GM18507 (cell line): Measurements from ENCODE around the gene MECR.

Source experiments
- DNase-seq: peaks from one replicate; pipeline ENCODE4 v3.0.0; 2011; ENCODE audit warnings: low read depth; ENCODE audit not compliant: insufficient read length; ENCODE audit errors: extremely low spot score
- FAIRE-seq: peaks from 2 replicates; lab custom pipeline; 2011; peaks lifted over from hg19 to GRCh38; lab: Jason Lieb, UNC

The MECR gene

DNA sequence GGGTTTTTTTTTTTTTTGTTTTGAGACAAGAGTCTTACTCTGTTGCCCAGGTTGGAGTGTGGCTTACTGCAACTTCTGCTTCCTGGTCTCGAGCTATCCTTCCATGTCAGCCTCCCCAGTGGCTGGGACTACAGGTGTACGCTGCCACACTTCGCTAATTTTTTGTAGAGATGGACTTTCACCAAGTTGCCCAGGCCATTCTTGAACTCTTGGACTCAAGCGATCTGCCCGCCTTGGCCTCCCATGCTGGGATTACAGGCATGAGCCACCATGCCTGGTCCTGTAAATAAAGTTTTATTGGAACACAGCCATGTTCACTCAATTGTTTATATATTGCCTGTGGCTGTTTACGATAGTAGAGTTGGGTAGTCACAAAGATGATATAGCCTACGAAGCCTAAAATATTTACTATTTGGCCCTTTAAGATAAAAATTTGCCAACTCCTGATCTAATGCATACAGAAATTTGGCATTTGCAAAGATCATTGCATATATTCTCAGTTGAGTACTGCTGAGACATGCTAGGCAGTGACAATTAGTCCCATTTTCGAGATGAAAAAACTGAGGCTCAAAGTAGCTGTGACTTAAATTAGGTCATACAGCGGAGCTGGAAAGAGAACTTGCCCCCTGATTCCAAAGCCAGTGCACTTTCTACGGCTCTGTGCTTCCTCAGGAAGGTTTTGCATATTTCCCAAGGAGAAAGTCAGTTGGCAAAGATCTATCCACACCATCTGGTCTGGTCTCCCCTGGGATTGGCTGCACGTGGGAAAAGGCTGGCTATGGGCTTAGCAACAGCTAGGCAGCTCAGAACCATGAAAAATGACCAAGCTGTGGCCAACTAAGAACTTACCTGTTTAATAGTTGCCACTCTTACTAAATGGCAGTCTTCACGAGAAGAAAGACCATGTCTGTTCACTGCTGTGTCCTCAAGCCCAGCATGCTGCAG is 19.4 kb downstream of the MECR start:
- peak; percentile 62 for FAIRE-seq

GRCh38 chr1:29210278-29211085 is 20.3 kb downstream of the MECR start:
- FAIRE-seq (peak; percentile 86), DNase-seq (no peak)

More for the DNA sequence above, 19.4 kb downstream of the MECR start:
- no peak for DNase-seq

GRCh38 chr1:29209173-29209572 is 21.6 kb downstream of the MECR start:
- no peak for FAIRE-seq
- no peak for DNase-seq

GRCh38 chr1:29208442-29208841 is 22.3 kb downstream of the MECR start:
- no peak for DNase-seq
- no peak for FAIRE-seq

DNA sequence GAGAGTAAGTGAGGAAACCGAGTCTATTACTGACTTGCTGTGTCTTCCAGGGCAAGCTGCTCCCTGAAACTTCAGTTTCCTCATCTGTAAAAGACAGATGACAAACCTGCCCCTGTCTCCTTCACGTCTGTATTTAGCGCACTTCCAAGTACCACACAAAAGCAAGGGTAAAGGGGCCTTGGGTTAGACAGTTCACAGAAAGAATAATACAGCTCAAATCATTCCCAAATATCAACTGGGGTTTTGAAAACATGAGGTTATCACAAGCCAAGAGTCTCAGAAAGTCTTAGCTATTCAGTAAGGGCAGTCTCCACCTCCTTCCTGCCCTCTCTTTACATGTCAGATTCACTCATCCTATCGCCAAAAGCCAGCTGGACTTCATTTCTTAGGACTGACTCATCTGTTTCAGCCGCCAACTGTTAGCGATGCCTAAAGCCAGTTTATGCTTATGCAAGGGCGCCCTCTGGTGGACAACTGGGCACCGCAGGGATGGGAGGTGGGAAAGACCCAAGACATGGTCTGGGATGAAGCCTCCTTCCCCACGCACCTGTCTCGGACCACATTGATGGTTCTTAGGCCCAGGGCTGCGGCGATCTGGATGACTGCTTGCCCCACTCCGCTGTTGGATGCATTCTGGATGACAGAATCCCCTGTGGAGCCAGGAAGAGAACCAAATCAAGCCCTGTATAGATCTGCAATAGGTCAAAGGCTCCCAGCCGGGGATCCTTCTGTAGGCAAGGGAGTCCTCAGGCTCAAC is 28.0 kb downstream of the MECR start:
- peak; percentile 64 for DNase-seq
- peak; percentile 96 for FAIRE-seq

DNA sequence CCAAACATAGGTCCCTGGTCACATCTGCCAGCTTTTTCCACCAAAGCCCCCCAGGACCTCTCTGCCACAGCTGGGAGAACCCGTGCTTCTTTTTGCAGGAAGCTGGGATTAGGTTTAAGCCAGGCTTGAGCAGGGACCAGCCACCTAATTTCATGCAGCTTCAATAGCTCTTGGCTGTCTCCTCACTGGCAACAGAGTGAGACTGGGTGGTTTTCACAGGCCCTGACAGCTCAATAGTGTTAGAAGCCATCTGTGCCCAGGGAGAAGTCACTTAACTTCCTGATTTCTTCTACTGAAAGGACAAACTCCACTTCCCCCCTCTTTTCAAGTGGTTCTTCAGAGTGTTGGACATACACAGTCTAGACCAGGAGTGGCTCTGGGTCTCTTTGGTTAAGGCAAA is 28.7 kb downstream of the MECR start:
- no peak for DNase-seq
- no peak for FAIRE-seq

GRCh38 chr1:29201595-29202051 is 29.1 kb downstream of the MECR start:
- no peak for FAIRE-seq
- no peak for DNase-seq

DNA sequence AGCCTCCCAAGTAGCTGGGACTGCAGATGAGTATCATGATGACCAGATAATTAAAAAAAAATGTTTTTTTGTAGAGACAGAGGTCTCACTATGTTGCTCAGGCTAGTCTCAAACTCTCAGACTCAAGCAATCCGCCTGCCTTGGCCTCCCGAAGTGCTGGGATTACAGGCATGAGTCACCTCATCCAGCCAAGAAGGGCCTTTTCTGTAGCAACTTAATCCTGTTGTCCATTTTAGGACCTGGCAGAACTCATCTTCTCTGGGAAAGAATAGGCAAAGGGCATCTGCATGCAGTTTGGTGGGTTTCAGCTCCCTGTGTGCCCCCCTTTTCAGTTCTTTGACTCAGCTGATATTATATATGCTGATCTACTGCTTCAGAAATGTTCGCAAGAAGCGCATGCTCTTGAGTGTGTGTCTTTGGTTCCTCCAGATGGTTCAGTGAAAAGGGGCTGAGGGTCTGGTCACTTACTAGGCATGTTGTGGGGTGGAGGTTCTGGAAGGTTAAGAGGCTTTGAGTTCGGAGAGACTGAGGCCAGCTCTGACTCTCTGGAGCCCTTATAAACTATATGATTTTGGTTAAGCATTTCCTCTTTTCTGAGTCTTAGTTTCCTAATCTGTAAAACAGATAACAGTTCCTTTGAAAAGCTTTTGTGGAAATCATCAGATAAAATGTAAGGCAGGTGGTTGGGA is 29.7 kb downstream of the MECR start:
- no peak for DNase-seq
- no peak for FAIRE-seq

GRCh38 chr1:29197993-29198392 is 32.7 kb downstream of the MECR start:
- DNase-seq (no peak), FAIRE-seq (no peak)

DNA sequence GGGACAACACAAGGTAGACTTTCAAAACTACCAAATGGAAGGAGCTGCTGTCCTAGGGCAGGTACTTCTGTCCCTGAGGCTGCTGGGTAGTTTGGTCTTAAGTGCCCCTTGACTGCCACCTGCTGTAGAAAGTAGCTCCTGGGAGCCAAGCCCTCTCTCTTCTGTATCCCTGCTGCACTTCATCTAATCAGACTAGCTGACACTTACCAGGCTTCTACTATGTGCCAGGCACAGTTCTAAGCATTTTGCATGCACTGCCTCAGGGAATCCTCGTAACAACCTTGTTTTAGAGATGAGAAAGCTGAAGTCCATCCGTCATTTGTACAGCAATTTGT is 33.2 kb downstream of the MECR start:
- peak; percentile 33 for FAIRE-seq
- DNase-seq, result no peak

DNA sequence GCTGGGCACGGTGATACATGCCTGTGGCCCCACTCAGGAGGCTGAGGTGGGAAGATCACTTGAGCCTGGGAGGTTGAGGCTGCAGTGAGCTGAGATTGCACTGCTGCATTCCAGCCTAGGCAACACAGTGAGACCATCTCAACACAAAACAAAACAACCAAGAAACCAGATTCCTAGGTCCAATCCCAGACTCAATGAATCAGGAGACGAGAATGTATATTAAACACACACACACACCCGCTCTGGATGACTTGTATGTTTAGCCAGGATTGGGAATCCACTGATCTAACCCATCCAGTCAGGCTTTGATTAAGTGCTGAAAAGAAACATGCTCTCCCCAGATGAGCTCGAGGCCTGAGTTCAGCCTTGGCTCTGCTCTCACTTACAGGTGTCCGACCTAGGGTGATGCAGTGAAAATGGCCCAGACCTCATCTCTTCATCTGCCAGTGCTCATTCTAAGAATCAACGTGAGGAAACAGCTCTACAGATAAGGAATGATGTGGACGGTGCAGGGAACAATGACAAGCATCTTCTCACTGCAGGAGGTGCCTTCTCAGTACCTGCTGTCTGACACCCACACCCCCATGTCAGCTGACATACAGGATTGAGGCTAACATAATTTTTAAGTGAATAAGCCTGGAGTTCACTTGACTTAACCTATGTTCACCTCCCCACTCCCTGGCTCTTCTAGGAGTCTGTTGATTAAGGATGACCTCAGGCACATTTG is 33.7 kb downstream of the MECR start:
- DNase-seq (no peak), FAIRE-seq (no peak)

DNA sequence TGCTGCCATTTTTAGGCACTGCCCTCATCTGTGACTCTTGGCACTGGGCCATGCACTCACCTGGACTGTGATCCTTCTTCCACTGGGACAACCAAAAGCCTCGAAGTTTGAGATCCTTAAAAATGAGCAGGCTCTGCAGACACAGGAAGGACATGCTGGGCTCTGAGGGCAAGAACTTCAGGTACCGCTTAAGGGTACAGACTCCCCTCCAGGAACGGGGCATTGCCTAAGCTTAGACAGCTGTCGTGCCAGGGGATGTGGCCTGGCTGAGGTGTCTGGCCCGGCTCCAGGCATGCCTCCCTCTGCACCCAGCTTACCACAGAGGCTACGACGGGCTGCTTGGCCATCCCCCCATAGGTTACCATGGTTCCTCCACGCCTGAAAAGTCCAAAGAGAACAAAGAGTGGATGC is 34.8 kb downstream of the MECR start:
- FAIRE-seq (no peak), DNase-seq (no peak)

DNA sequence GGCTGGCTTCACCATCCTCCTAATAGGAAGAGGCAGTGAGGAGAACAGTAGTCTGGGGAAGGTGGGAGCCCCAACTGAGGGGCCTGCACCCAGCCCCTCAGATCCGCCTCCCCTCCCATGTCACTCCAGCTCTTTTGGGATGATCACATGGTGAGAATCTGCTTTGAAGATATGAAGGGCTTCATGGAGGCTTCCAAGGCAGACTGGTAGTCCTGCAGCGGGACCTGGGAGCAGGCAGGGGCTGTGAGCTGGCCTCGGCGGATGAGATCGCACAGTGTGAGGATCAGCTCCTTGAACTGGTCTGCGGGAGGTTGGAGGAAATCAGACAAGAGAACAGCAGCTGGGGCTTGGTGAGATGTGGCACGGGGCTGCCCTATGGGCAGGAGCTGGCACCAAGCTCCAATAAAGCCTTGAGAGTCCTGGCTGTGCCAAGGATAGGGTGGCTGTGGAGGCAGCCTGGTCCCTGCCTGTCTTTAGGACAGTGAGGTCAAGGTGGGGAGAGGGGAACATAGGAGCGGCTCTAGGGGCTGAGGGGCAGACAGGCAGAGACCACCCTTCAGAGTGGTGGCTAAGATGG is 36.8 kb downstream of the MECR start:
- FAIRE-seq (no peak), DNase-seq (no peak)

DNA sequence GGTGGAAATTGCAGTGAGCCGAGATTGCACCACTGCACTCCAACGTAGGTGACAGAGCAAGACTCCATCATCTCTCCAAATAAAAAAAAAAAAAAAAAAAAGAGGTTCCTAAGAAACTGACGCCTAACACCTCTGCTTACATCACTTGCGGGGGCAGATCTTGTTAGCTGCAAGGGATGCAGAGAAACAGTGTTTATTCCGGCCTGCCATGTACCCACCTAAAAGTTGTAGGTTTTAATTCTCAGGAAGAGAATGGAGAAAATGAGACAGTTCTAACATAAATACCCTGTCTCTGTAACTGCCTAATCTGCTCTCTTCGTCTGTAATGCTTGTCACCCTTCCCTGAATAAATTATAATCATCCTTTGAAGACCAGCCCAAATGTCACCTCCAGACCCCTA is 40.0 kb downstream of the MECR start:
- no peak for DNase-seq
- no peak for FAIRE-seq

DNA sequence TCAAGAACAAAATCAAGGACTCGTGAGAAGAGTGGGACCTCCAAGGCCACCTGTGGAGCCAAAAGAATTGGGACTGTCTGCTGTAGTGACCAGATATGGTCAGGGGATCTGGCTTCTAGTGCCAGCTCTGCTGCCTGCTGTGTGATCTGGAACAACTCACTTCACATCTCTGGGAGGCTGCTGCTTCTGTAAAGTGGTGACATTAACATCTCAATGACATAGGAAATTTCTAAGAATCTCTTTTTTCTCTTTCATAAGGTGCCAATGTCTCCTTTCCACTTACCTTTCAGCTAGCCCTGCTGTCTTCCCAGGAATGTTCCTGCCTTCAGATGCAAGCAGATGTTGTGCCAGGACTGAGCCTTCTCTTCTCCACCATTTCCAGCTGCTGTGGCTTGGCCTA is 44.0 kb downstream of the MECR start:
- FAIRE-seq (no peak), DNase-seq (no peak)

DNA sequence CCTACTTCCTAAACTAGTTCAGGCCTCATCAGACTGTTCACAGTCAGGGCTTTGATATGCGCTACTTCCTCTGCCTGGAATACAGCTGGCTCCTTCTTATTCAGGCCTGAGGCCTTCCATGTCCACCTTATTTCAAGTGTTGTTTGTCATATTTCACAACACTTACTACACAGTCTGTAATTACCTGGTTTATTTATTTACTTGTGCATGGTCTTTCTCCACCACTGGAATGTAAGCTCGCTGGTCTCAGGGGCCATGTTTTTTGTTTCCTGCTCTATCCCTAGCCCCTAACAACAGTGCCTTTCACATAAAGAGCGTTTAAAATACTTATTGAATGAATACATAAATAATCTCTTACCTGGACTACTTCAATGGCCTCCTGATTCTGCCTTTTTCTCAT is 44.5 kb downstream of the MECR start:
- no peak for FAIRE-seq
- DNase-seq, result no peak

GRCh38 chr1:29183287-29183686 is 47.4 kb downstream of the MECR start:
- FAIRE-seq, result no peak
- no peak for DNase-seq

DNA sequence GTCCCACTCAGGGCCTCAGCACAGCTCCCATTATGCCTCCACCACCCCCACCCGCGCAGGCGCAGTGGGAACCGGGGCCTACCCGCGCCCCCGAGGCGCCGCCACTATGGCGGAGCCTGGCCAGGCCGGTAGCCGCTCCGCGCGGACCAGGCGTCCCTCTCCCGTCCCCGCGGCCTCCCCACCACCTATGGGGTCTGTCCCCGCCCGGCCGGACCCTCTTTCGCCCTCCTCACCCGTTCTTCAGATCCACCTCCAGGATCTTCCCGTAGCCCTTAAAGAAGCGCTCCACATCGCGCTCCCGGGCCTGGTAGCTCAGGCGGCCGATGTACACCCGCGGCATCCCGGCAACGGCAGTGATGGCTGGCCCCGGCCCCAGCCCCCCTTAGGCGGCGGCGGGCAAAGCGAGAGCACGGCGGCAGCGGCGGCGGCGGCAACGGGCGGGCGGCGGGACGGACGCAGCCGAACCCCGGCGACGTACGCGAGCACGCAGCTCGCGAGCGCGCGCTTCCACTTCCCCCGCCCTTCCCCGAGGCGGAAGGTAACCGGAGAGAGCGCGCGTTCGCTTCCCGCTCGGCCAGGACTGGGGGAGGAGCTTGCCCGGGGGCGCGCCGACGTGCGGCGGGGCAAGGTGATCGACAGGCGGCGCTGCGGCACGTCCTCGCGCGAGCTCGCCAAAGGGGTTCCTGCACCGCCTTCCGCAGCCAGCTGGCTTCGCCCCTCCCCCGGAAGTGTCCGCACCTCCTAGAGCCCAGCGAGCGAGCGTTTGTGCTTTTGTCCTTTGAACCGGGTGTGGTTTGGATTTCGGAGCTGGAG is 49.1 kb downstream of the MECR start, which contains the start of gene SRSF4:
Gene SRSF4, minus strand, starts transcription at position 488 of the 813 bp plus-strand sequence. Its CDS starts 148 bp downstream, at position 340.
- FAIRE-seq, result peak; percentile 98
- peak; percentile 96 for DNase-seq
